ENCODE measurements around the gene GPR108. TPM values are rescaled to one million over a fixed set of nuclear protein-coding genes. Genes with fewer than 3 reads are reported as not detected.

The GPR108 gene
- total and polyA plus RNA-seq, 2 of the 8 experiments (the other 6 are each of a cell fraction or from before 2014, with no cell fraction given) = 34.9 to 46.0 TPM

DNA sequence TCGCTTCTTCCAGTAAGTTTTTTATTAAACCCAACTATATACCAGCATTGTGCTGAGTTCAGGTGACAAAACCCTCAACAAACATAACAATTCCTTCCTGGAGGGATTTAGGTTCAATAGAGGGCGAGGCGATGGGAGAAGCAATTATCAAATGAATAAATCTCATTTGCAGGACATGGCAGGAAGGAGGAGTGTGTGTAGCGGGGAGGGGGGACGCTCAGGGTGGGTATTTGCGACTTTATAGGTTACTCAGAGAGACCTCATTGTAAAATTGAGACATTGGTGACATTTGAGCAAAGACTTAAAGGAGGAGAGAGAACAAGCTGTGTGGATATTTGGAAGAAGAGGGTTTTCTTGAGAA is 20.8 kb downstream of the GPR108 start:
- Histone ChIP-seq H3K9me3 (ENCODE audit: insufficient read depth in 2 of 2, low read depth in 1 of 2, low read length in 1 of 2) (no peaks in the 10 kb centered on the region), H3K27ac (ENCODE audit: low read depth, low read length) (no peak overlapping the region), H3K36me3 (ENCODE audit: control insufficient read depth in 2 of 4, insufficient read depth in 4 of 4, low read length in 3 of 4) (no peaks in the 10 kb centered on the region; a peak in 1 of 8 replicates), H3K23me2 (ENCODE audit: low read depth, low read length) (peaks cover 10% of the 10 kb centered on the region), H2BK12ac (ENCODE audit: low read depth, low read length) (no peak overlapping the region), H2BK15ac (ENCODE audit: low read length) (no peak overlapping the region), H2AFZ (ENCODE audit: low read length) (no peak overlapping the region), H2AK5ac (ENCODE audit: low read depth, low read length) (no peak overlapping the region), H3K4me3 (ENCODE audit: extremely low read depth in 1 of 4, insufficient read depth in 2 of 4, low read depth in 3 of 4, low read length in 4 of 4) (no peak overlapping the region), H4K5ac (ENCODE audit: insufficient read length, low read depth, low read length) (no peak overlapping the region), H2BK5ac (ENCODE audit: low read depth, low read length) (no peak overlapping the region), H3K9ac (replicated peaks in 1 of 4; ENCODE audit: extremely low read depth in 1 of 4, low read depth in 3 of 4, low read length in 3 of 4) (no peak overlapping the region), H3K4ac (replicated peaks; ENCODE audit: insufficient read length, low read depth, low read length) (no peak overlapping the region), H3K4me2 (ENCODE audit: insufficient read depth in 1 of 2, low read depth in 2 of 2, low read length in 2 of 2) (no peak overlapping the region), H3K14ac (ENCODE audit: insufficient read length) (no peak overlapping the region), H3K79me2 (ENCODE audit: control insufficient read depth in 1 of 2, insufficient read depth in 2 of 2, low read length in 2 of 2) (no peaks in the 10 kb centered on the region; a peak in 1 of 4 replicates), H3K56ac (replicated peaks; ENCODE audit: insufficient read length, low read depth, low read length) (no peak overlapping the region), H4K8ac (ENCODE audit: extremely low read depth, insufficient read depth, low read length) (no peak overlapping the region), H2BK120ac (replicated peaks; ENCODE audit: low read depth, low read length) (no peak overlapping the region), H3K27me3 (replicated peaks in 1 of 4; ENCODE audit: control insufficient read depth in 3 of 4, extremely low read depth in 1 of 4, insufficient read depth in 3 of 4, low read length in 3 of 4) (peaks cover 0 to 4% (median 3%) of the 10 kb centered on the region in 4 experiments; a peak in 4 of 7 replicates), H4K91ac (replicated peaks; ENCODE audit: insufficient read length, low read length) (no peak overlapping the region), H3K79me1 (ENCODE audit: low read depth, low read length) (no peaks in the 10 kb centered on the region), H4K20me1 (replicated peaks in 1 of 2; ENCODE audit: control insufficient read depth in 1 of 2, insufficient read depth in 2 of 2, low read length in 2 of 2) (peaks cover 0 to 6% of the 10 kb centered on the region in 2 experiments), H3K23ac (ENCODE audit: insufficient read length) (no peak overlapping the region), H3K4me1 (replicated peaks in 1 of 4; ENCODE audit: control insufficient read depth in 3 of 4, insufficient read depth in 4 of 4, low read length in 3 of 4) (peaks cover 0 to 11% (median 4%) of the 10 kb centered on the region in 4 experiments; a peak in 4 of 7 replicates), H2BK20ac (ENCODE audit: low read length) (no peak overlapping the region), H3K18ac (ENCODE audit: extremely low read depth, low read length) (no peak overlapping the region)
- ChIA-PET CTCF (ENCODE audit: partially characterized antibody) (interaction anchor here (1.2 to 1.5 kb wide), 2 partner anchors 14 to 55 kb away, joined by 4 to 5 read pairs; no protein-coding TSS in a partner anchor), POLR2A (ENCODE audit: partially characterized antibody) (no interaction called here)
- no peak for TF ChIP-seq SP2 (IDR thresholded peaks at IDR 0.05; ENCODE audit: low read length)
- TF ChIP-seq KDM4A (IDR thresholded peaks at IDR 0.05; ENCODE audit: low read depth, low read length, severe bottlenecking) = no peak
- no peak for TF ChIP-seq PHF8 (conservative IDR thresholded peaks at IDR 0.05; ENCODE audit: low read depth, low read length)
- DNase-seq (ENCODE audit: low read depth in 1 of 2, low spot score in 2 of 2) (no peak), FAIRE-seq (no peak)
- 58% methylated on average over 6 of the region's 6 CpGs; no CpG with 5 or more reads in 1 of the 2 experiments for WGBS, 2 experiments (ENCODE audit: extremely low coverage in 1 of 2, insufficient coverage in 1 of 2, insufficient read length in 1 of 2, insufficient replicate concordance in 2 of 2, low coverage in 1 of 2, low lambda C conversion rate in 2 of 2, missing lambda C conversion rate in 1 of 2)
